Neuronal stem cell (in vitro differentiated cells): ENCODE measurements around the gene SPSB3.

Experiments used
- DNase-seq: peaks from one replicate; pipeline ENCODE4 v3.0.0-alpha.2; 2013; ENCODE audit warnings: low spot score
- H2AFZ ChIP-seq: one replicate; pipeline ENCODE4 v1.6.1; 2013; ENCODE audit warnings: mild to moderate bottlenecking, low read length, inconsistent platforms
- H2AK5ac ChIP-seq: 2 replicates; pipeline ENCODE4 v1.6.1; 2013; ENCODE audit warnings: low read depth, mild to moderate bottlenecking, inconsistent platforms, low read length, moderate library complexity, mixed read lengths
- H2BK120ac ChIP-seq: 2 replicates; pipeline ENCODE4 v1.6.1; 2013; ENCODE audit warnings: low read depth, mild to moderate bottlenecking, inconsistent platforms, low read length, moderate library complexity, mixed read lengths
- H2BK12ac ChIP-seq: one replicate; pipeline ENCODE4 v1.6.1; 2013; ENCODE audit warnings: low read length, inconsistent platforms
- H2BK15ac ChIP-seq: 2 replicates; pipeline ENCODE4 v1.6.1; 2013; ENCODE audit warnings: mild to moderate bottlenecking, low read length, inconsistent platforms, mixed read lengths
- H2BK5ac ChIP-seq: one replicate; pipeline ENCODE4 v1.6.1; 2013; ENCODE audit warnings: inconsistent platforms, mild to moderate bottlenecking, low read length, moderate library complexity
- H3K14ac ChIP-seq: one replicate; pipeline ENCODE4 v1.6.1; 2013; ENCODE audit warnings: low read length, inconsistent platforms
- H3K18ac ChIP-seq: 2 replicates; pipeline ENCODE4 v1.6.1; 2013; ENCODE audit warnings: low read length, inconsistent platforms
- H3K23ac ChIP-seq: 2 replicates; pipeline ENCODE4 v1.6.1; 2013; ENCODE audit warnings: low read depth, mild to moderate bottlenecking, mixed read lengths, low read length, inconsistent platforms; ENCODE audit not compliant: poor library complexity
- H3K27ac ChIP-seq: replicated peaks from 3 replicates; pipeline ENCODE4 v1.5.1; 2013; ENCODE audit warnings: low read length, inconsistent platforms
- H3K27me3 ChIP-seq, 3 experiments: 2 replicates each; pipeline ENCODE4 v1.6.1; 2013; ENCODE audit warnings: low read length in 3 of 3, mild to moderate bottlenecking in 2 of 3, inconsistent platforms in 1 of 3, low read depth in 1 of 3, mixed read lengths in 1 of 3, moderate library complexity in 1 of 3; ENCODE audit not compliant: control insufficient read depth in 3 of 3, insufficient read depth in 3 of 3
- H3K36me3 ChIP-seq, 2 donors: replicated peaks in 1 of 2; 2 replicates each; pipeline ENCODE4 v1.6.1; 2013; ENCODE audit warnings: low read length in 2 of 2; ENCODE audit not compliant: control insufficient read depth in 2 of 2, insufficient read depth in 2 of 2
- H3K4ac ChIP-seq: 2 replicates; pipeline ENCODE4 v1.6.1; 2013; ENCODE audit warnings: inconsistent platforms, mild to moderate bottlenecking, low read length, moderate library complexity
- H3K4me1 ChIP-seq, 2 donors: 1 replicate in 1 of 2; 2 replicates in 1 of 2; pipeline ENCODE4 v1.6.1; 2013; ENCODE audit warnings: low read length in 2 of 2, low read depth in 1 of 2; ENCODE audit not compliant: control insufficient read depth in 2 of 2, insufficient read depth in 1 of 2
- H3K4me2 ChIP-seq: one replicate; pipeline ENCODE4 v1.6.1; 2013; ENCODE audit warnings: mild to moderate bottlenecking, low read length, inconsistent platforms; ENCODE audit not compliant: insufficient read depth, poor library complexity, severe bottlenecking
- H3K4me3 ChIP-seq, 2 donors: 2 replicates each; pipeline ENCODE4 v1.5.1; 2013; ENCODE audit warnings: low read length in 2 of 2, mild to moderate bottlenecking in 2 of 2, inconsistent platforms in 1 of 2, moderate library complexity in 1 of 2
- H3K79me1 ChIP-seq: one replicate; pipeline ENCODE4 v1.6.1; 2013; ENCODE audit warnings: low read depth, mild to moderate bottlenecking, inconsistent platforms, low read length, moderate library complexity
- H3K9ac ChIP-seq: one replicate; pipeline ENCODE4 v1.6.1; 2013; ENCODE audit warnings: mild to moderate bottlenecking, low read depth, low read length, inconsistent platforms; ENCODE audit not compliant: poor library complexity
- H3K9me3 ChIP-seq, 2 donors: replicated peaks in 1 of 2; 2 replicates each; pipeline versions ENCODE3 to v1.6.1; 2013; ENCODE audit warnings: low read length in 2 of 2, mild to moderate bottlenecking in 2 of 2, inconsistent platforms in 1 of 2, low read depth in 1 of 2, mixed read lengths in 1 of 2, moderate library complexity in 1 of 2; ENCODE audit not compliant: control insufficient read depth in 2 of 2, insufficient read depth in 1 of 2
- H4K8ac ChIP-seq: one replicate; pipeline ENCODE4 v1.6.1; 2013; ENCODE audit warnings: low read depth, mild to moderate bottlenecking, inconsistent platforms, low read length, moderate library complexity
- H4K91ac ChIP-seq: one replicate; pipeline ENCODE4 v1.6.1; 2013; ENCODE audit warnings: low read length, low read depth, mild to moderate bottlenecking, inconsistent platforms; ENCODE audit not compliant: poor library complexity
- WGBS, 2 donors: extraction: QIAGEN DNeasy Blood & Tissue Kit; methylation state at CpG; one replicate each; pipeline ENCODE4 v1.1.7; 2013; ENCODE audit warnings: missing lambda C conversion rate in 2 of 2, mixed read lengths in 1 of 2; ENCODE audit not compliant: insufficient read length in 2 of 2, insufficient replicate concordance in 1 of 2; ENCODE audit errors: extremely low coverage in 2 of 2; 5-methylcytosine and 5-hydroxymethylcytosine counted together

SPSB3 gene

GRCh38 chr16:1820946-1821290, 38.5 kb upstream of the SPSB3 start:
- H3K79me1 ChIP-seq: peaks cover 19% of the 10 kb centered on the region
- no peak overlapping the region for H4K91ac ChIP-seq
- no peak overlapping the region for H3K14ac ChIP-seq
- H3K9me3 ChIP-seq: no peaks in the 10 kb centered on the region
- no peak overlapping the region for H3K4me3 ChIP-seq
- no peak overlapping the region for H3K4ac ChIP-seq
- no peak overlapping the region for H2AK5ac ChIP-seq
- no peak overlapping the region for H2BK15ac ChIP-seq
- H2BK12ac ChIP-seq: no peak overlapping the region
- H3K4me2 ChIP-seq: no peak overlapping the region
- H3K23ac ChIP-seq: no peak overlapping the region
- no peak overlapping the region for H3K27ac ChIP-seq
- H2AFZ ChIP-seq: no peak overlapping the region
- no CpG with 5 or more reads among the region's 12 CpGs for WGBS, 2 donors
- no peak for DNase-seq
- no peaks in the 10 kb centered on the region for H3K4me1 ChIP-seq
- no peak overlapping the region for H2BK120ac ChIP-seq
- no peak overlapping the region for H3K18ac ChIP-seq
- H3K27me3 ChIP-seq: no peaks in the 10 kb centered on the region
- no peak overlapping the region for H2BK5ac ChIP-seq
- no peak overlapping the region for H3K9ac ChIP-seq
- peak overlapping the region; percentile 43 for H4K8ac ChIP-seq
- H3K36me3 ChIP-seq: peaks cover 17 to 48% of the 10 kb centered on the region in 2 donors

- H3K4me2 ChIP-seq: no peak overlapping the region
- no peak overlapping the region for H3K23ac ChIP-seq
- no peak for DNase-seq
- H3K79me1 ChIP-seq: peaks cover 16% of the 10 kb centered on the region
- H3K18ac ChIP-seq: no peak overlapping the region
- H3K9me3 ChIP-seq: no peaks in the 10 kb centered on the region
- no peak overlapping the region for H2BK12ac ChIP-seq
- no peak overlapping the region for H4K8ac ChIP-seq
- no peak overlapping the region for H3K4ac ChIP-seq
- H2BK15ac ChIP-seq: no peak overlapping the region
- H3K4me1 ChIP-seq: no peaks in the 10 kb centered on the region
- no peak overlapping the region for H2BK120ac ChIP-seq
- H2AK5ac ChIP-seq: no peak overlapping the region
- no peak overlapping the region for H4K91ac ChIP-seq
- no peak overlapping the region for H3K14ac ChIP-seq
- H3K27ac ChIP-seq: no peak overlapping the region
- H3K4me3 ChIP-seq: no peak overlapping the region
- WGBS, 2 donors: no CpG with 5 or more reads among the region's 25 CpGs
- H2AFZ ChIP-seq: no peak overlapping the region
- H3K9ac ChIP-seq: no peak overlapping the region
- H3K27me3 ChIP-seq: no peaks in the 10 kb centered on the region
- H3K36me3 ChIP-seq: peaks cover 17 to 52% of the 10 kb centered on the region in 2 donors
- H2BK5ac ChIP-seq: no peak overlapping the region
Observed at GRCh38 chr16:1820096-1820945, 38.0 kb upstream of the SPSB3 start.

GRCh38 chr16:1819611-1820010, 37.2 kb upstream of the SPSB3 start:
- Histone ChIP-seq H3K27ac (no peak overlapping the region), H4K91ac (no peak overlapping the region), H2BK15ac (no peak overlapping the region)

GRCh38 chr16:1818873-1819525, 36.6 kb upstream of the SPSB3 start:
- Histone ChIP-seq H3K4me3 (no peak overlapping the region), H2BK12ac (no peak overlapping the region)

More at GRCh38 chr16:1819611-1820010, 37.2 kb upstream of the SPSB3 start:
- Histone ChIP-seq H3K23ac (no peak overlapping the region), H2AK5ac (no peak overlapping the region), H4K8ac (no peak overlapping the region), H3K9ac (no peak overlapping the region), H2BK5ac (no peak overlapping the region), H2BK120ac (no peak overlapping the region), H3K79me1 (peaks cover 16% of the 10 kb centered on the region), H3K27me3 (no peaks in the 10 kb centered on the region), H3K14ac (no peak overlapping the region), H3K4me2 (no peak overlapping the region), H3K36me3 (peaks cover 17 to 57% of the 10 kb centered on the region in 2 donors), H3K4me1 (no peaks in the 10 kb centered on the region), H3K18ac (no peak overlapping the region), H2AFZ (no peak overlapping the region), H2BK12ac (no peak overlapping the region), H3K4me3 (no peak overlapping the region), H3K4ac (no peak overlapping the region), H3K9me3 (no peaks in the 10 kb centered on the region)
- no peak for DNase-seq
- WGBS, 2 donors: no CpG with 5 or more reads among the region's 15 CpGs

More at GRCh38 chr16:1818873-1819525, 36.6 kb upstream of the SPSB3 start:
- H3K14ac ChIP-seq: no peak overlapping the region
- H2AK5ac ChIP-seq: no peak overlapping the region
- H2BK120ac ChIP-seq: no peak overlapping the region
- H2BK5ac ChIP-seq: no peak overlapping the region
- DNase-seq: no peak
- H2BK15ac ChIP-seq: no peak overlapping the region
- no peak overlapping the region for H3K9ac ChIP-seq
- H3K9me3 ChIP-seq: no peaks in the 10 kb centered on the region
- peaks cover 17 to 59% of the 10 kb centered on the region in 2 donors for H3K36me3 ChIP-seq
- no peak overlapping the region for H3K4me2 ChIP-seq
- H3K18ac ChIP-seq: no peak overlapping the region
- no peak overlapping the region for H3K23ac ChIP-seq
- peaks cover 15% of the 10 kb centered on the region for H3K79me1 ChIP-seq
- no peak overlapping the region for H4K8ac ChIP-seq
- H3K27ac ChIP-seq: no peak overlapping the region
- no CpG with 5 or more reads among the region's 35 CpGs for WGBS, 2 donors
- no peak overlapping the region for H4K91ac ChIP-seq
- no peak overlapping the region for H2AFZ ChIP-seq
- no peaks in the 10 kb centered on the region for H3K27me3 ChIP-seq
- H3K4me1 ChIP-seq: no peaks in the 10 kb centered on the region
- H3K4ac ChIP-seq: no peak overlapping the region
